HepG2 (cell line): Measurements from ENCODE around the gene HYAL2. TPM values are rescaled to one million over a fixed set of nuclear protein-coding genes. Genes with fewer than 3 reads are reported as not detected.

Experiments used
- SNAPC4 ChIP-seq: sonication (generic); formaldehyde crosslinking; IDR thresholded peaks from 2 replicates; pipeline ENCODE4 v1.4.0; 2020; ENCODE audit warnings: mild to moderate bottlenecking, missing genetic modification reagents
- ZNF609 ChIP-seq: sonication (generic); formaldehyde crosslinking; IDR thresholded peaks from 2 replicates; pipeline ENCODE4 v1.4.0; 2020; ENCODE audit warnings: mild to moderate bottlenecking, missing genetic modification reagents, borderline replicate concordance
- polyA plus RNA-seq, 8 experiments: library from polyadenylated mRNA; depleted of rRNA in 3 of 8; stranded (reverse) in 7 of 8; unstranded in 1 of 8; fragments of >200 nt; fragmentation: Illumina TruSeq in 4 of 8; extraction: Trizol in 4 of 8; gene quantifications; 2 replicates each; pipeline versions ENCODE4 v1.2.1 to v1.2.3, GENCODE V29; 2011 to 2016; ENCODE audit warnings: low read depth in 4 of 8, missing spikeins in 1 of 8, mixed read lengths in 1 of 8; ENCODE audit not compliant: insufficient read depth in 1 of 8
- total RNA-seq, 5 experiments: library from RNA; depleted of rRNA; stranded (reverse); fragments of >200 nt; fragmentation: Illumina TruSeq; extraction: Trizol; gene quantifications; 2 replicates each; pipeline ENCODE4 v1.2.3, GENCODE V29; 2016; ENCODE audit warnings: low read depth in 1 of 5

Gene HYAL2
- total and polyA plus RNA-seq, 2 of the 13 experiments (the other 11 are each of a cell fraction or from before 2014, with no cell fraction given): 76.2 to 102 TPM

GRCh38 chr3:50337175-50337861, 14.8 kb upstream of the HYAL2 start (continued):
- TF ChIP-seq ZNF609 (peak; percentile 12; the same call in 1 of the 2 replicates), SNAPC4 (0 out of 2 replicates have a peak, but pooled peaks have one; percentile 59)
